GM12878 (cell line): Measurements from ENCODE around the gene FMR1. TPM values are rescaled to one million over a fixed set of nuclear protein-coding genes. Genes with fewer than 3 reads are reported as not detected.

ENCODE experiments used
- ATAC-seq: fragments of 200-7000 bp; cut with Tn5 transposase; 3 replicates; pipeline ENCODE4 v1.9.1; 2020; ENCODE audit warnings: mild to moderate bottlenecking, moderate library complexity
- BruUV-seq: library from RNA; stranded (reverse); fragments of 400-500 nt; replicated peaks from 2 replicates; lab custom pipeline; 2021; lab: Mats Ljungman, UMichigan
- CTCF ChIA-PET: fragments of 300-600 bp; sonication (Branson Sonifier 250); formaldehyde crosslinking; extraction: SDS; loops from one replicate; lab custom pipeline; 2021; ENCODE audit warnings: inconsistent platforms; lab: Yijun Ruan, JAX
- POLR2A ChIA-PET: fragments of 350-600 bp; formaldehyde crosslinking; extraction: SDS; loops from one replicate; lab custom pipeline; 2021; ENCODE audit warnings: inconsistent platforms; lab: Charles Lee
- RAD21 ChIA-PET: fragments of 300-600 bp; sonication (Branson Sonifier 250); formaldehyde crosslinking; loops from one replicate; lab custom pipeline; 2023; ENCODE audit warnings: antibody characterized with exemption; ENCODE audit not compliant: unreplicated experiment; lab: Charles Lee
- SMC1A ChIA-PET: fragments of 300-600 bp; sonication (Branson Sonifier 250); formaldehyde crosslinking; loops from one replicate; lab custom pipeline; 2023; ENCODE audit not compliant: unreplicated experiment, uncharacterized antibody; lab: Charles Lee
- DNase-seq: peaks from one replicate; pipeline ENCODE4 v3.0.0-alpha.2; 2011; ENCODE audit warnings: low read depth, low spot score
- FAIRE-seq: peaks from 3 replicates; lab custom pipeline; 2011; peaks lifted over from hg19 to GRCh38; lab: Jason Lieb, UNC
- H2AFZ ChIP-seq: 2 replicates; pipeline ENCODE4 v1.6.0; 2011; ENCODE audit warnings: low read depth, low read length, control low read depth; ENCODE audit not compliant: control insufficient read depth
- H3K27ac ChIP-seq: 2 replicates; pipeline ENCODE4 v1.5.1; 2011; ENCODE audit warnings: control low read depth; ENCODE audit not compliant: control insufficient read depth, insufficient read depth
- H3K27me3 ChIP-seq, 2 experiments: replicated peaks in 1 of 2; 2 replicates each; pipeline versions ENCODE4 v1.6.0 to v1.6.1; 2011; ENCODE audit warnings: low read length in 1 of 2; ENCODE audit not compliant: control insufficient read depth in 2 of 2, insufficient read depth in 2 of 2
- H3K36me3 ChIP-seq, 2 experiments: 2 replicates each; pipeline ENCODE4 v1.5.1; 2011; ENCODE audit warnings: low read length in 1 of 2; ENCODE audit not compliant: control insufficient read depth in 2 of 2, insufficient read depth in 2 of 2
- H3K4me1 ChIP-seq: 2 replicates; pipeline ENCODE4 v1.6.1; 2011; ENCODE audit warnings: mild to moderate bottlenecking, low read length, moderate library complexity, mixed read lengths; ENCODE audit not compliant: control insufficient read depth, insufficient read depth
- H3K4me2 ChIP-seq: 2 replicates; pipeline ENCODE4 v1.6.0; 2011; ENCODE audit warnings: control low read depth; ENCODE audit not compliant: control insufficient read depth, insufficient read depth
- H3K4me3 ChIP-seq: fragments of 200-600 bp; sonication (generic); 2 replicates; pipeline ENCODE4 v1.5.1; 2016
- H3K79me2 ChIP-seq: 2 replicates; pipeline ENCODE4 v1.6.0; 2011; ENCODE audit warnings: low read length; ENCODE audit not compliant: control insufficient read depth, insufficient read depth
- H3K9ac ChIP-seq: 2 replicates; pipeline ENCODE4 v1.8.0; 2011; ENCODE audit warnings: low read length, control low read depth, mixed read lengths; ENCODE audit not compliant: control insufficient read depth, insufficient read depth
- H3K9me3 ChIP-seq: replicated peaks from 3 replicates; pipeline ENCODE4 v1.5.1; 2011; ENCODE audit warnings: mild to moderate bottlenecking, low read length; ENCODE audit not compliant: control insufficient read depth, insufficient read depth
- H4K20me1 ChIP-seq: 2 replicates; pipeline ENCODE4 v1.6.0; 2011; ENCODE audit not compliant: control insufficient read depth, insufficient read depth
- CBX5 ChIP-seq: sonication (generic); IDR thresholded peaks from 2 replicates; pipeline ENCODE4 v1.6.1; 2016; ENCODE audit warnings: low read depth, moderate library complexity, mild to moderate bottlenecking, inconsistent platforms
- HDAC2 ChIP-seq: fragments of 200-600 bp; sonication (generic); IDR thresholded peaks from 2 replicates; pipeline ENCODE4 v1.6.1; 2017
- MEF2B ChIP-seq: fragments of 450-650 bp; IDR thresholded peaks from 2 replicates; pipeline ENCODE4 v1.6.1; 2018; ENCODE audit warnings: mild to moderate bottlenecking, moderate library complexity; ENCODE audit not compliant: partially characterized antibody, poor library complexity, severe bottlenecking
- NFYA ChIP-seq: IDR thresholded peaks from 2 replicates; pipeline ENCODE4 v1.6.1; 2011; ENCODE audit warnings: low read depth, mild to moderate bottlenecking, low read length, improper control_type of control experiment, borderline replicate concordance
- NFYB ChIP-seq: IDR thresholded peaks from 2 replicates; pipeline ENCODE4 v1.6.1; 2011; ENCODE audit warnings: low read depth, mild to moderate bottlenecking, low read length, improper control_type of control experiment, moderate library complexity; ENCODE audit not compliant: insufficient read depth
- PAX8 ChIP-seq: fragments of 450-650 bp; IDR thresholded peaks from 2 replicates; pipeline ENCODE4 v1.6.1; 2017; ENCODE audit warnings: mild to moderate bottlenecking, moderate library complexity
- POLR2A ChIP-seq: IDR thresholded peaks from 2 replicates; pipeline ENCODE4 v1.6.1; 2011; ENCODE audit warnings: low read depth, mild to moderate bottlenecking, low read length
- POLR2AphosphoS5 ChIP-seq: IDR thresholded peaks from 2 replicates; pipeline ENCODE4 v1.6.1; 2011; ENCODE audit warnings: mild to moderate bottlenecking, low read length, inconsistent platforms
- SP1 ChIP-seq: IDR thresholded peaks from one replicate; pipeline ENCODE4 v1.6.1; 2011; ENCODE audit warnings: low read depth, low read length
- SUZ12 ChIP-seq: fragments of 200-600 bp; sonication (generic); IDR thresholded peaks from one replicate; pipeline ENCODE4 v1.6.1; 2018; ENCODE audit warnings: antibody characterized with exemption, mild to moderate bottlenecking; ENCODE audit not compliant: unreplicated experiment
- WGBS: methylation state at CpG from one replicate; pipeline ENCODE4 v1.1.6; 2016; ENCODE audit warnings: low lambda C conversion rate; ENCODE audit not compliant: insufficient replicate concordance, insufficient coverage; ENCODE audit errors: missing lambda C conversion rate; 5-methylcytosine and 5-hydroxymethylcytosine counted together
- in situ Hi-C: fragments of 300-500 bp; cut with MboI; formaldehyde crosslinking; loops from 9 replicates; pipeline ENCODE4 v1.14.3; 2018; ENCODE audit warnings: mixed read lengths
- intact Hi-C: fragments of 100-400 bp; cut with micrococcal nuclease; formaldehyde crosslinking; loops from one replicate; pipeline ENCODE4 v1.14.2; 2022; ENCODE audit not compliant: unreplicated experiment
- polyA plus RNA-seq, 11 experiments: library from polyadenylated mRNA; depleted of rRNA in 4 of 11; unstranded in 6 of 11; stranded (reverse) in 5 of 11; fragments of >200 nt; fragmentation: Nextera tagmentation in 4 of 11; fragmentation: Illumina TruSeq in 1 of 11; extraction: Ambion mirVana in 4 of 11; extraction: Trizol in 1 of 11; gene quantifications; 1 replicate in 1 of 11; 2 replicates in 10 of 11; pipeline versions ENCODE4 v1.2.1 to v1.2.3, GENCODE V29; 2011 to 2016; ENCODE audit warnings: inconsistent platforms in 2 of 11, missing spikeins in 2 of 11, low read depth in 1 of 11
- total RNA-seq, 4 experiments: library from RNA; depleted of rRNA in 3 of 4; stranded (reverse); fragments of >200 nt in 3 of 4; fragmentation: Illumina TruSeq in 1 of 4; extraction: Trizol in 1 of 4; gene quantifications; 2 replicates each; pipeline versions ENCODE4 v1.2.1 to v1.2.3, GENCODE V29; 2013 to 2021
- TF ChIP-seq, protein P1 (sequence below): fragments of 450-650 bp; IDR thresholded peaks from 2 replicates; pipeline ENCODE4 v1.6.1; 2017; ENCODE audit warnings: borderline replicate concordance
- TF ChIP-seq, protein P2 (sequence below): fragments of 450-650 bp; conservative IDR thresholded peaks from 2 replicates; pipeline ENCODE4 v1.6.1; 2017; ENCODE audit warnings: mild to moderate bottlenecking, moderate library complexity
- TF ChIP-seq, protein P3 (sequence below): IDR thresholded peaks from 2 replicates; pipeline ENCODE4 v1.6.1; 2012; ENCODE audit warnings: low read depth, low read length, improper control_type of control experiment
- TF ChIP-seq, protein P4 (sequence below): fragments of 450-650 bp; IDR thresholded peaks from 2 replicates; pipeline ENCODE4 v1.6.1; 2016; ENCODE audit warnings: mild to moderate bottlenecking
- TF ChIP-seq, protein P5 (sequence below): fragments of 450-650 bp; formaldehyde crosslinking; IDR thresholded peaks from 2 replicates; pipeline ENCODE4 v1.4.0; 2020; ENCODE audit warnings: mild to moderate bottlenecking, moderate library complexity

Gene FMR1
- total and polyA plus RNA-seq, 10 of the 15 experiments (the other 5 are each of a cell fraction or from before 2014, with no cell fraction given), result 7.9 to 37.5 (median 19.3) TPM

DNA sequence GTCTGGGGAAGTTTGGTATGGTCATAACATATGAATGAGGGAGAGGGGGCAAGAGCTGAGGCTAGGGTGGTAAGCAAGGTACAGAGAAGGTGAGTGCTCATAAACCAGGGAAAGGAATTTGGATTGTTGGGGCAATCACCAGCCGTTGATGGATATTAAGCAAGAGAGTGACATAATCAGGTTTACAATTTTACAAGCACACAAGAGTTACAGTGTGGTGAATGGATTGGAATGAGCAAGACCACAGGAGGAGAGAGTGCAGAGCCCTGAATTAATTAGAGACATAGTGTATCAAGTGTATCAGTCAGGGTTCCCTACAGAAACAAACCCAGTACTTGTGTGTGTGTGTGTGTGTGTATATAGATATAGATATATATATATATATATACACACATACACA is 50.8 kb downstream of the FMR1 start (continued):
- TF ChIP-seq NFYB (no peak), PAX8 (no peak), HDAC2 (no peak), SUZ12 (no peak), CBX5 (no peak), MEF2B (no peak)
- TF ChIP-seq, protein P1, sequence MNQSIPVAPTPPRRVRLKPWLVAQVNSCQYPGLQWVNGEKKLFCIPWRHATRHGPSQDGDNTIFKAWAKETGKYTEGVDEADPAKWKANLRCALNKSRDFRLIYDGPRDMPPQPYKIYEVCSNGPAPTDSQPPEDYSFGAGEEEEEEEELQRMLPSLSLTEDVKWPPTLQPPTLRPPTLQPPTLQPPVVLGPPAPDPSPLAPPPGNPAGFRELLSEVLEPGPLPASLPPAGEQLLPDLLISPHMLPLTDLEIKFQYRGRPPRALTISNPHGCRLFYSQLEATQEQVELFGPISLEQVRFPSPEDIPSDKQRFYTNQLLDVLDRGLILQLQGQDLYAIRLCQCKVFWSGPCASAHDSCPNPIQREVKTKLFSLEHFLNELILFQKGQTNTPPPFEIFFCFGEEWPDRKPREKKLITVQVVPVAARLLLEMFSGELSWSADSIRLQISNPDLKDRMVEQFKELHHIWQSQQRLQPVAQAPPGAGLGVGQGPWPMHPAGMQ, result no peak

DNA sequence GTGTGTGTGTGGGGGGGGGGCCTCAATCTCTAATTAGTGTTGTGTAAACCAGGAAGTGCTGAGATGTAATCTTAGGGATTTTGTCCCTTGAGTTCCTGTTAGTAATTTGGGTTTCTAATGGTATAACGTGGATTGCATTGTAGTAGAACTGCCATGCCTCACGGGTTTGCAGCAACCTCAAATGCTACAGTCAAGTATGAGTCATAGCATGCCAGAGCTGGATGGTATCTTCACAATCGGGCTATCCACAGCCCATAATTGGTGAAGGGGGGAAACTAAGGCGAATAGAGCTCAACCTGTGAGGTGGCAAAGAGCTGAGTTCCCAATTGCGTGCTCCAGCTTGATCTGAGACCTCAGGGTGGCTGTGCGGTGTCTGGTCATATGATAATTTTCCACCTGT is 67.2 kb downstream of the FMR1 start:
- no peak overlapping the region for H3K9ac ChIP-seq
- H3K4me2 ChIP-seq, result no peak overlapping the region
- H3K4me3 ChIP-seq, result no peak overlapping the region
- DNase-seq (no peak), ATAC-seq (no peak), FAIRE-seq (no peak)
- in situ Hi-C loops (no loop called here), intact Hi-C loops (no loop called here)
- WGBS, result 18% methylated on average over 6 of the region's 6 CpGs
- BruUV-seq, result no TSS peak
- H3K27me3 ChIP-seq, result no peaks in the 10 kb centered on the region
- H3K79me2 ChIP-seq, result no peaks in the 10 kb centered on the region
- H3K4me1 ChIP-seq, result no peaks in the 10 kb centered on the region
- no peaks in the 10 kb centered on the region for H4K20me1 ChIP-seq
- SMC1A ChIA-PET, result no interaction called here
- H2AFZ ChIP-seq, result no peak overlapping the region
- no peaks in the 10 kb centered on the region for H3K36me3 ChIP-seq
- POLR2A ChIA-PET, result interaction anchor here (0.6 kb wide), 1 partner anchor 31 kb away, joined by 5 read pairs; no protein-coding TSS in a partner anchor
- H3K9me3 ChIP-seq, result no peaks in the 10 kb centered on the region
- H3K27ac ChIP-seq, result no peak overlapping the region
- CTCF ChIA-PET, result interaction anchor here (0.6 kb wide), 1 partner anchor 1184 kb away, joined by 3 read pairs; no protein-coding TSS in a partner anchor
- RAD21 ChIA-PET, result no interaction called here
- TF ChIP-seq NFYA (no peak), POLR2A (no peak), SP1 (no peak), POLR2AphosphoS5 (no peak)
- TF ChIP-seq, protein P2, sequence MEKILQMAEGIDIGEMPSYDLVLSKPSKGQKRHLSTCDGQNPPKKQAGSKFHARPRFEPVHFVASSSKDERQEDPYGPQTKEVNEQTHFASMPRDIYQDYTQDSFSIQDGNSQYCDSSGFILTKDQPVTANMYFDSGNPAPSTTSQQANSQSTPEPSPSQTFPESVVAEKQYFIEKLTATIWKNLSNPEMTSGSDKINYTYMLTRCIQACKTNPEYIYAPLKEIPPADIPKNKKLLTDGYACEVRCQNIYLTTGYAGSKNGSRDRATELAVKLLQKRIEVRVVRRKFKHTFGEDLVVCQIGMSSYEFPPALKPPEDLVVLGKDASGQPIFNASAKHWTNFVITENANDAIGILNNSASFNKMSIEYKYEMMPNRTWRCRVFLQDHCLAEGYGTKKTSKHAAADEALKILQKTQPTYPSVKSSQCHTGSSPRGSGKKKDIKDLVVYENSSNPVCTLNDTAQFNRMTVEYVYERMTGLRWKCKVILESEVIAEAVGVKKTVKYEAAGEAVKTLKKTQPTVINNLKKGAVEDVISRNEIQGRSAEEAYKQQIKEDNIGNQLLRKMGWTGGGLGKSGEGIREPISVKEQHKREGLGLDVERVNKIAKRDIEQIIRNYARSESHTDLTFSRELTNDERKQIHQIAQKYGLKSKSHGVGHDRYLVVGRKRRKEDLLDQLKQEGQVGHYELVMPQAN, result no peak
- TF ChIP-seq, protein P3, sequence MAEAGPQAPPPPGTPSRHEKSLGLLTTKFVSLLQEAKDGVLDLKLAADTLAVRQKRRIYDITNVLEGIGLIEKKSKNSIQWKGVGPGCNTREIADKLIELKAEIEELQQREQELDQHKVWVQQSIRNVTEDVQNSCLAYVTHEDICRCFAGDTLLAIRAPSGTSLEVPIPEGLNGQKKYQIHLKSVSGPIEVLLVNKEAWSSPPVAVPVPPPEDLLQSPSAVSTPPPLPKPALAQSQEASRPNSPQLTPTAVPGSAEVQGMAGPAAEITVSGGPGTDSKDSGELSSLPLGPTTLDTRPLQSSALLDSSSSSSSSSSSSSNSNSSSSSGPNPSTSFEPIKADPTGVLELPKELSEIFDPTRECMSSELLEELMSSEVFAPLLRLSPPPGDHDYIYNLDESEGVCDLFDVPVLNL, result no peak
- TF ChIP-seq, protein P4, sequence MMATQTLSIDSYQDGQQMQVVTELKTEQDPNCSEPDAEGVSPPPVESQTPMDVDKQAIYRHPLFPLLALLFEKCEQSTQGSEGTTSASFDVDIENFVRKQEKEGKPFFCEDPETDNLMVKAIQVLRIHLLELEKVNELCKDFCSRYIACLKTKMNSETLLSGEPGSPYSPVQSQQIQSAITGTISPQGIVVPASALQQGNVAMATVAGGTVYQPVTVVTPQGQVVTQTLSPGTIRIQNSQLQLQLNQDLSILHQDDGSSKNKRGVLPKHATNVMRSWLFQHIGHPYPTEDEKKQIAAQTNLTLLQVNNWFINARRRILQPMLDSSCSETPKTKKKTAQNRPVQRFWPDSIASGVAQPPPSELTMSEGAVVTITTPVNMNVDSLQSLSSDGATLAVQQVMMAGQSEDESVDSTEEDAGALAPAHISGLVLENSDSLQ, result no peak
- TF ChIP-seq, protein P5, sequence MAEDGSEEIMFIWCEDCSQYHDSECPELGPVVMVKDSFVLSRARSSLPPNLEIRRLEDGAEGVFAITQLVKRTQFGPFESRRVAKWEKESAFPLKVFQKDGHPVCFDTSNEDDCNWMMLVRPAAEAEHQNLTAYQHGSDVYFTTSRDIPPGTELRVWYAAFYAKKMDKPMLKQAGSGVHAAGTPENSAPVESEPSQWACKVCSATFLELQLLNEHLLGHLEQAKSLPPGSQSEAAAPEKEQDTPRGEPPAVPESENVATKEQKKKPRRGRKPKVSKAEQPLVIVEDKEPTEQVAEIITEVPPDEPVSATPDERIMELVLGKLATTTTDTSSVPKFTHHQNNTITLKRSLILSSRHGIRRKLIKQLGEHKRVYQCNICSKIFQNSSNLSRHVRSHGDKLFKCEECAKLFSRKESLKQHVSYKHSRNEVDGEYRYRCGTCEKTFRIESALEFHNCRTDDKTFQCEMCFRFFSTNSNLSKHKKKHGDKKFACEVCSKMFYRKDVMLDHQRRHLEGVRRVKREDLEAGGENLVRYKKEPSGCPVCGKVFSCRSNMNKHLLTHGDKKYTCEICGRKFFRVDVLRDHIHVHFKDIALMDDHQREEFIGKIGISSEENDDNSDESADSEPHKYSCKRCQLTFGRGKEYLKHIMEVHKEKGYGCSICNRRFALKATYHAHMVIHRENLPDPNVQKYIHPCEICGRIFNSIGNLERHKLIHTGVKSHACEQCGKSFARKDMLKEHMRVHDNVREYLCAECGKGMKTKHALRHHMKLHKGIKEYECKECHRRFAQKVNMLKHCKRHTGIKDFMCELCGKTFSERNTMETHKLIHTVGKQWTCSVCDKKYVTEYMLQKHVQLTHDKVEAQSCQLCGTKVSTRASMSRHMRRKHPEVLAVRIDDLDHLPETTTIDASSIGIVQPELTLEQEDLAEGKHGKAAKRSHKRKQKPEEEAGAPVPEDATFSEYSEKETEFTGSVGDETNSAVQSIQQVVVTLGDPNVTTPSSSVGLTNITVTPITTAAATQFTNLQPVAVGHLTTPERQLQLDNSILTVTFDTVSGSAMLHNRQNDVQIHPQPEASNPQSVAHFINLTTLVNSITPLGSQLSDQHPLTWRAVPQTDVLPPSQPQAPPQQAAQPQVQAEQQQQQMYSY (CRISPR knock-in tag), result no peak
